Measurements from ENCODE around the gene MAML3. TPM values are rescaled to one million over a fixed set of nuclear protein-coding genes. Genes with fewer than 3 reads are reported as not detected.

The MAML3 gene
- total RNA-seq, 6 experiments from 2014 or later: 1.2 to 1.9 (median 1.6) TPM

GRCh38 chr4:140121646-140122045 lies 32.3 kb downstream of the MAML3 start:
- H3K36me3 Mint-ChIP-seq (ENCODE audit: low read depth): no peaks in the 10 kb centered on the region
- no peak for DNase-seq
- H3K27me3 Mint-ChIP-seq (ENCODE audit: insufficient read depth): no peaks in the 10 kb centered on the region; the same call in 1 of the 2 replicates
- H3K4me3 Mint-ChIP-seq: no peak overlapping the region
- peaks cover 8% of the 10 kb centered on the region for H3K4me1 Mint-ChIP-seq (ENCODE audit: low read depth)
- H3K9me3 Mint-ChIP-seq: no peaks in the 10 kb centered on the region
- TF ChIP-seq CTCF (IDR thresholded peaks at IDR 0.05): no peak
- H3K27ac Mint-ChIP-seq: no peak overlapping the region

GRCh38 chr4:140118931-140119640 lies 34.9 kb downstream of the MAML3 start:
- no peak for TF ChIP-seq CTCF (IDR thresholded peaks at IDR 0.05)
- Mint-ChIP-seq H3K27me3 (ENCODE audit: insufficient read depth) (no peaks in the 10 kb centered on the region; the same call in 1 of the 2 replicates), H3K4me1 (ENCODE audit: low read depth) (peaks cover 24% of the 10 kb centered on the region), H3K36me3 (ENCODE audit: low read depth) (no peaks in the 10 kb centered on the region), H3K27ac (no peak overlapping the region), H3K4me3 (no peak overlapping the region), H3K9me3 (no peaks in the 10 kb centered on the region)
- DNase-seq: no peak

- peaks cover 36% of the 10 kb centered on the region for H3K4me1 Mint-ChIP-seq (ENCODE audit: low read depth)
These were observed 36.0 kb downstream of the MAML3 start for GRCh38 chr4:140117947-140118346.

GRCh38 chr4:140116442-140117104 lies 37.4 kb downstream of the MAML3 start:
- no peaks in the 10 kb centered on the region for H3K36me3 Mint-ChIP-seq (ENCODE audit: low read depth)
- H3K27me3 Mint-ChIP-seq (ENCODE audit: insufficient read depth): no peaks in the 10 kb centered on the region; the same call in none of the 2 replicates
- peaks cover 50% of the 10 kb centered on the region for H3K4me1 Mint-ChIP-seq (ENCODE audit: low read depth)
- H3K9me3 Mint-ChIP-seq: no peaks in the 10 kb centered on the region
- H3K27ac Mint-ChIP-seq: peak overlapping the region; percentile 80
- H3K4me3 Mint-ChIP-seq: peak overlapping the region; percentile 38
- no peak for TF ChIP-seq CTCF (IDR thresholded peaks at IDR 0.05)
- DNase-seq: peak; percentile 42

More at GRCh38 chr4:140117947-140118346, 36.0 kb downstream of the MAML3 start:
- H3K36me3 Mint-ChIP-seq (ENCODE audit: low read depth): no peaks in the 10 kb centered on the region
- no peak for DNase-seq
- TF ChIP-seq CTCF (IDR thresholded peaks at IDR 0.05): no peak
- H3K27me3 Mint-ChIP-seq (ENCODE audit: insufficient read depth): no peaks in the 10 kb centered on the region; the same call in 1 of the 2 replicates
- H3K4me3 Mint-ChIP-seq: no peak overlapping the region
- no peak overlapping the region for H3K27ac Mint-ChIP-seq
- H3K9me3 Mint-ChIP-seq: no peaks in the 10 kb centered on the region

- DNase-seq: no peak
- Mint-ChIP-seq H3K9me3 (no peaks in the 10 kb centered on the region), H3K4me3 (no peak overlapping the region), H3K27ac (no peak overlapping the region), H3K27me3 (ENCODE audit: insufficient read depth) (no peaks in the 10 kb centered on the region; the same call in none of the 2 replicates), H3K4me1 (ENCODE audit: low read depth) (peaks cover 55% of the 10 kb centered on the region), H3K36me3 (ENCODE audit: low read depth) (no peaks in the 10 kb centered on the region)
- no peak for TF ChIP-seq CTCF (IDR thresholded peaks at IDR 0.05)
These were observed 38.8 kb downstream of the MAML3 start for GRCh38 chr4:140115140-140115539.

All from HFFc6 (cell line).